GM12873 (cell line): ENCODE data around the gene ERP44.
A peak's percentile ranks its signal among the peaks of the same experiment; 100 is the strongest.

Experiments used
- TF ChIP-seq, protein P1 (sequence below): IDR thresholded peaks from 2 replicates; pipeline ENCODE4 v1.5.1; 2012; ENCODE audit warnings: low read depth, mild to moderate bottlenecking, moderate library complexity, low read length, control low read depth; ENCODE audit not compliant: insufficient read depth; ENCODE audit errors: missing control alignments

The ERP44 gene

GRCh38 chr9:100049551-100049950 is 49.2 kb downstream of the ERP44 start:
- TF ChIP-seq, protein P1, sequence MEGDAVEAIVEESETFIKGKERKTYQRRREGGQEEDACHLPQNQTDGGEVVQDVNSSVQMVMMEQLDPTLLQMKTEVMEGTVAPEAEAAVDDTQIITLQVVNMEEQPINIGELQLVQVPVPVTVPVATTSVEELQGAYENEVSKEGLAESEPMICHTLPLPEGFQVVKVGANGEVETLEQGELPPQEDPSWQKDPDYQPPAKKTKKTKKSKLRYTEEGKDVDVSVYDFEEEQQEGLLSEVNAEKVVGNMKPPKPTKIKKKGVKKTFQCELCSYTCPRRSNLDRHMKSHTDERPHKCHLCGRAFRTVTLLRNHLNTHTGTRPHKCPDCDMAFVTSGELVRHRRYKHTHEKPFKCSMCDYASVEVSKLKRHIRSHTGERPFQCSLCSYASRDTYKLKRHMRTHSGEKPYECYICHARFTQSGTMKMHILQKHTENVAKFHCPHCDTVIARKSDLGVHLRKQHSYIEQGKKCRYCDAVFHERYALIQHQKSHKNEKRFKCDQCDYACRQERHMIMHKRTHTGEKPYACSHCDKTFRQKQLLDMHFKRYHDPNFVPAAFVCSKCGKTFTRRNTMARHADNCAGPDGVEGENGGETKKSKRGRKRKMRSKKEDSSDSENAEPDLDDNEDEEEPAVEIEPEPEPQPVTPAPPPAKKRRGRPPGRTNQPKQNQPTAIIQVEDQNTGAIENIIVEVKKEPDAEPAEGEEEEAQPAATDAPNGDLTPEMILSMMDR: no peak

DNA sequence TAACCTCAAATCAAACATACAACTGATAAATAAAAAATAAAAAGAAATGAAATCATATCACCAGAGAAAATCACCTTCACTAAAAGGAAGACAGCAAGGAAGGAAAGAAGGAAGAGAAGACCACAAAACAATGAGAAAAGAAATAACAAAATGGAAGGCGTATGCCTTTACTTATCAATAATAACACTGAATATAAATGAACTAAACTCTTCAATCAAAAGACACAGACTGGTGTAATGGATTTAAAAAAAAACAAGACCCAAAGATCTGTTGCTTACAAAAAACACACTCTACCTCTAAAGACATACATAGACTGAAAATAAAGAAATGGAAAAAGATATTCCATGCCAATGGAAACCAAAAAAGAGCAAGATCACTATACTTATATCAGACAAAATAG is 60.3 kb downstream of the ERP44 start:
- TF ChIP-seq, protein P1: no peak

- TF ChIP-seq, protein P1: no peak
Measured at GRCh38 chr9:100033877-100034551, 64.8 kb downstream of the ERP44 start.

DNA sequence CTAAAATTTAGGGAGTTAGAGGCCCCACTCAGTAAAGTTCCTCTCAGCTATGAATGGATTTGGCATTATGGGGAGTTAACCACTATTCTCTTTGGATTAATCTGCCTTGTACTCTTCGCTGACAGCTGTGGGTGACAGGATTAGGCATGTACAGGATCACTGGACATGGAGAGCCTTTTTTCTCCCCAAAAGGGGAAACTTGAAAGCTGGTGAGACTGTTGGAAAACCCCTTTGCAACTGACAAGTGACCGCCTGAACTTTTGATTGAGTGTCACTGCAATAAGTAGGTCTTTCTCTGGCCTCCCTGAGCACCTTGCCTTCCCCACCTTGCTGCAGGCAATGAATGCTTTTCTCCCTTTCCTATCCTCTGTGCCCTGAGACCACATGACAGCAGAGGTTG is 68.3 kb downstream of the ERP44 start:
- TF ChIP-seq, protein P1: no peak

DNA sequence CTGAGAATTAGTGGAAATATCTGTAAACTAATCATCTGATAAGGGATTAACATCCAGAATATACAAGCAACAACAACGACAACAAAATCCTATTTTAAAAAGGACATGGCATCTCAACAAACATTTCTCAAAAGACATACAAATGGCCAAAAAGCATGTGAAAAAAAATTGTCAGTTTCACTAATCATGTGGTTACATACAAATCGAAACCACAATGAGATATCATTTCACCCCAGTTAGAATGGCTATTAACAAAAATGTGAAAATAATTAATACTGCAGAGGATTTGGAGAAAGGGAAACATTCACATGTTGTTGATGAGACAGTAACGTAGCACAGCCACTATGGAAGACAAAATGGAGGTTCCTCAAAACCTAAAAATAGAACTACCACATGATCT is 69.5 kb downstream of the ERP44 start:
- TF ChIP-seq, protein P1: no peak

GRCh38 chr9:100028201-100028784 is 70.5 kb downstream of the ERP44 start:
- TF ChIP-seq, protein P1: peak; percentile 97

- TF ChIP-seq, protein P1: no peak
Measured at GRCh38 chr9:100027543-100027942, 71.3 kb downstream of the ERP44 start.
